Kidney (tissue), 14 donors: ENCODE results near the gene AMDHD1. TPM values are rescaled to one million over a fixed set of nuclear protein-coding genes. Genes with fewer than 3 reads are reported as not detected.

Experiments used
- DNase-seq, 5 donors: peaks; one replicate each; pipeline ENCODE4 v3.0.0-alpha.2; 2013 to 2020
- FAIRE-seq: peaks from 2 replicates; lab custom pipeline; 2012; peaks lifted over from hg19 to GRCh38; lab: Jason Lieb, UNC
- H3K27ac ChIP-seq, 2 donors: one replicate each; pipeline ENCODE4 v1.7.0; 2013; ENCODE audit warnings: low read depth in 2 of 2, low read length in 2 of 2, inconsistent platforms in 1 of 2
- H3K27me3 ChIP-seq: one replicate; pipeline ENCODE4 v1.7.1; 2013; ENCODE audit warnings: low read length, inconsistent platforms; ENCODE audit not compliant: control insufficient read depth, insufficient read depth
- H3K36me3 ChIP-seq, 3 donors: one replicate each; pipeline versions ENCODE4 v1.7.0 to v1.7.1; 2013; ENCODE audit warnings: low read length in 3 of 3, control low read depth in 1 of 3, inconsistent platforms in 1 of 3; ENCODE audit not compliant: insufficient read depth in 3 of 3, control insufficient read depth in 2 of 3
- H3K4me1 ChIP-seq, 3 donors: one replicate each; pipeline versions ENCODE4 v1.7.0 to v1.7.1; 2013; ENCODE audit warnings: low read length in 3 of 3, inconsistent platforms in 1 of 3, low read depth in 1 of 3; ENCODE audit not compliant: control insufficient read depth in 2 of 3, insufficient read depth in 2 of 3
- H3K4me3 ChIP-seq, 3 donors: one replicate each; pipeline versions ENCODE4 v1.7.0 to v1.8.1; 2013; ENCODE audit warnings: low read length in 3 of 3, control low read depth in 1 of 3, inconsistent platforms in 1 of 3
- H3K9ac ChIP-seq, 3 donors: one replicate each; pipeline versions ENCODE4 v1.7.0 to v1.7.1; 2013; ENCODE audit warnings: low read length in 3 of 3, control low read depth in 1 of 3, inconsistent platforms in 1 of 3
- H3K9me3 ChIP-seq, 3 donors: one replicate each; pipeline versions ENCODE4 v1.7.0 to v1.7.1; 2013; ENCODE audit warnings: low read length in 3 of 3, control low read depth in 1 of 3, inconsistent platforms in 1 of 3; ENCODE audit not compliant: control insufficient read depth in 2 of 3, insufficient read depth in 1 of 3
- CTCF ChIP-seq: IDR thresholded peaks from 3 replicates; pipeline ENCODE4 v1.5.1; 2012; ENCODE audit warnings: mild to moderate bottlenecking, moderate library complexity, borderline replicate concordance; ENCODE audit not compliant: insufficient read depth; ENCODE audit errors: extremely low read depth
- intact Hi-C: fragments of 100-400 bp; cut with DNase I; formaldehyde crosslinking; loops from one replicate; pipeline ENCODE4 v1.11.1; 2022
- polyA plus RNA-seq: library from polyadenylated mRNA; stranded (reverse); fragments of 350-450 nt; fragmentation: Illumina TruSeq; extraction: RNeasy Lipid Tissue Mini Kit (QIAGEN cat#74804); gene quantifications from one replicate; pipeline ENCODE4 v1.2.3, GENCODE V29; 2014; ENCODE audit warnings: low read depth, low replicate concordance; ENCODE audit not compliant: insufficient read depth
- total RNA-seq: library from RNA; stranded (reverse); fragmentation: NEBNext Ultra II Directional; extraction: Animal tissue kit (Norgen Biotek cat#: 25700); gene quantifications from one replicate; pipeline ENCODE4 v1.2.1, GENCODE V29; 2021
- donor health status: control.
- donor health status: control.
- donor health status: control.
- donor health status: control.
- donor health status: control.
- donor health status: DM: yes; HTN: yes; CAD: no.
- donor health status: Normal renal cell carcinoma (clear cell type).

The AMDHD1 gene
- total and polyA plus RNA-seq, 2 donors from 2014 or later, result 1.2 to 5.9 TPM

GRCh38 chr12:96000858-96001257 lies 57.7 kb downstream of the AMDHD1 start:
- Histone ChIP-seq H3K9me3 (no peaks in the 10 kb centered on the region), H3K27me3 (no peaks in the 10 kb centered on the region), H3K4me3 (no peak overlapping the region), H3K36me3 (peaks cover 2 to 14% (median 12%) of the 10 kb centered on the region in 3 donors), H3K4me1 (no peaks in the 10 kb centered on the region), H3K27ac (no peak overlapping the region), H3K9ac (no peak overlapping the region)
- no peak for DNase-seq
- intact Hi-C loops, result no loop called here
- TF ChIP-seq CTCF, result no peak
- no peak for FAIRE-seq

- Histone ChIP-seq H3K4me1 (no peaks in the 10 kb centered on the region), H3K27me3 (no peaks in the 10 kb centered on the region), H3K4me3 (no peak overlapping the region), H3K36me3 (peaks cover 2 to 48% (median 25%) of the 10 kb centered on the region in 3 donors), H3K9me3 (no peaks in the 10 kb centered on the region), H3K9ac (no peak overlapping the region), H3K27ac (no peak overlapping the region)
- DNase-seq (no peak), FAIRE-seq (peak; percentile 52)
- intact Hi-C loops, result no loop called here
- no peak for TF ChIP-seq CTCF
Observed at GRCh38 chr12:96006727-96007126, 63.6 kb downstream of the AMDHD1 start.

GRCh38 chr12:96007729-96008128 lies 64.6 kb downstream of the AMDHD1 start:
- Histone ChIP-seq H3K9ac (no peak overlapping the region), H3K4me1 (no peaks in the 10 kb centered on the region), H3K4me3 (no peak overlapping the region), H3K27ac (no peak overlapping the region), H3K27me3 (no peaks in the 10 kb centered on the region), H3K9me3 (no peaks in the 10 kb centered on the region), H3K36me3 (peaks cover 4 to 57% (median 34%) of the 10 kb centered on the region in 3 donors)
- intact Hi-C loops, result no loop called here
- no peak for FAIRE-seq
- no peak for DNase-seq
- TF ChIP-seq CTCF, result no peak

GRCh38 chr12:96014943-96015599 lies 71.9 kb downstream of the AMDHD1 start:
- intact Hi-C loops, result no loop called here
- peaks cover 9 to 33% (median 17%) of the 10 kb centered on the region in 3 donors for H3K36me3 ChIP-seq
- no peak for FAIRE-seq

More at GRCh38 chr12:96014943-96015599, 71.9 kb downstream of the AMDHD1 start:
- Histone ChIP-seq H3K4me1 (no peaks in the 10 kb centered on the region), H3K27me3 (no peaks in the 10 kb centered on the region), H3K27ac (no peak overlapping the region), H3K4me3 (no peak overlapping the region), H3K9me3 (no peaks in the 10 kb centered on the region), H3K9ac (no peak overlapping the region)
- TF ChIP-seq CTCF, result no peak
- no peak for DNase-seq
